HUES6 (cell line): ENCODE data around the gene TMEM248.

Experiments used
- H3K27ac ChIP-seq: 2 replicates; pipeline ENCODE4 v1.7.0; 2013; ENCODE audit warnings: low read depth, mild to moderate bottlenecking, low read length, inconsistent platforms
- H3K27me3 ChIP-seq: 2 replicates; pipeline ENCODE4 v1.6.1; 2013; ENCODE audit warnings: low read length; ENCODE audit not compliant: control insufficient read depth, insufficient read depth
- H3K36me3 ChIP-seq: 2 replicates; pipeline ENCODE4 v1.6.1; 2013; ENCODE audit warnings: low read length; ENCODE audit not compliant: control insufficient read depth, insufficient read depth
- H3K4me1 ChIP-seq: 2 replicates; pipeline ENCODE4 v1.6.1; 2013; ENCODE audit warnings: low read length; ENCODE audit not compliant: control insufficient read depth, insufficient read depth
- H3K4me3 ChIP-seq: 2 replicates; pipeline ENCODE4 v1.5.1; 2013; ENCODE audit warnings: low read depth, low read length
- H3K9ac ChIP-seq: one replicate; pipeline ENCODE4 v1.6.1; 2013; ENCODE audit warnings: mild to moderate bottlenecking, low read length
- H3K9me3 ChIP-seq: 2 replicates; pipeline ENCODE4 v1.6.1; 2013; ENCODE audit warnings: low read depth, low read length; ENCODE audit not compliant: control insufficient read depth, insufficient read depth

TMEM248 gene

GRCh38 chr7:67006965-67007364 lies 85.9 kb downstream of the TMEM248 start:
- H3K36me3 ChIP-seq: peaks cover 32% of the 10 kb centered on the region
- H3K27ac ChIP-seq: no peak overlapping the region
- H3K9me3 ChIP-seq: no peaks in the 10 kb centered on the region
- no peaks in the 10 kb centered on the region for H3K27me3 ChIP-seq
- no peak overlapping the region for H3K9ac ChIP-seq
- H3K4me3 ChIP-seq: no peak overlapping the region
- no peaks in the 10 kb centered on the region for H3K4me1 ChIP-seq
